Adrenal gland (tissue), 12 donors: ENCODE data around the gene RBFOX1. TPM values are rescaled to one million over a fixed set of nuclear protein-coding genes. Genes with fewer than 3 reads are reported as not detected.

Source experiments
- DNase-seq, 7 donors: peaks; one replicate each; pipeline ENCODE4 v3.0.0-alpha.2; 2019 to 2020
- H3K27ac ChIP-seq, 5 donors: fragments of 200-600 bp; sonication (generic) in 4 of 5; 1 replicate in 3 of 5; 2 replicates in 2 of 5; pipeline versions ENCODE4 v1.5.1 to v1.8.0; 2016 to 2020; ENCODE audit warnings: mild to moderate bottlenecking in 1 of 5
- H3K27me3 ChIP-seq: fragments of 200-600 bp; 2 replicates; pipeline ENCODE4 v1.8.0; 2021
- H3K36me3 ChIP-seq, 2 donors: fragments of 200-600 bp; replicated peaks in 1 of 2; 1 replicate in 1 of 2; 2 replicates in 1 of 2; pipeline versions ENCODE4 v1.5.1 to v1.8.0; 2018 to 2022
- H3K4me1 ChIP-seq, 2 donors: fragments of 200-600 bp; replicated peaks in 1 of 2; 1 replicate in 1 of 2; 2 replicates in 1 of 2; pipeline versions ENCODE4 v1.5.1 to v1.8.0; 2018 to 2021
- H3K4me3 ChIP-seq, 4 donors: fragments of 200-600 bp; sonication (generic) in 3 of 4; one replicate each; pipeline ENCODE4 v1.5.1; 2016 to 2018
- H3K9me3 ChIP-seq, 3 donors: fragments of 200-600 bp; sonication (generic) in 1 of 3; replicated peaks in 1 of 3; 1 replicate in 2 of 3; 2 replicates in 1 of 3; pipeline versions ENCODE4 v1.5.1 to v1.8.0; 2016 to 2021
- CTCF ChIP-seq, 6 experiments: fragments of 450-650 bp in 4 of 6; fragments of 200-600 bp in 2 of 6; sonication (generic) in 1 of 6; IDR thresholded peaks; 1 replicate in 5 of 6; 2 replicates in 1 of 6; pipeline versions ENCODE4 v1.5.1 to v1.8.0; 2016 to 2021; ENCODE audit warnings: antibody characterized with exemption in 6 of 6, mild to moderate bottlenecking in 2 of 6, moderate library complexity in 1 of 6
- POLR2A ChIP-seq, 2 donors: fragments of 450-650 bp; IDR thresholded peaks; one replicate each; pipeline ENCODE4 v1.6.1; 2017; ENCODE audit warnings: antibody characterized with exemption in 2 of 2, mild to moderate bottlenecking in 2 of 2, moderate library complexity in 1 of 2
- WGBS, 4 donors: extraction: QIAGEN DNeasy Blood & Tissue Kit in 2 of 4; methylation state at CpG; one replicate each; pipeline versions ENCODE4 v1.1.5 to v1.1.7; 2013 to 2017; 5-methylcytosine and 5-hydroxymethylcytosine counted together
- intact Hi-C, 2 donors: fragments of 100-400 bp; cut with DNase I; formaldehyde crosslinking; loops; one replicate each; pipeline versions ENCODE4 v1.14.1 to v1.15.0; 2022 to 2023
- polyA plus RNA-seq, 3 donors: library from polyadenylated mRNA; stranded (reverse); fragments of 200-250 nt in 2 of 3; fragments of 350-450 nt in 1 of 3; fragmentation: Illumina TruSeq in 1 of 3; extraction: RNeasy Lipid Tissue Mini Kit (QIAGEN cat#74804) in 1 of 3; gene quantifications; one replicate each; pipeline ENCODE4 v1.2.3, GENCODE V29; 2013 to 2014
- total RNA-seq, 9 donors: library from RNA; depleted of rRNA in 4 of 9; stranded (reverse); fragments of >200 nt in 4 of 9; fragments of 120-200 nt in 1 of 9; fragmentation: NEBNext Ultra II Directional in 1 of 9; extraction: Animal tissue kit (Norgen Biotek cat#: 25700) in 1 of 9; gene quantifications; one replicate each; pipeline versions ENCODE4 v1.1.0 to v1.2.4, GENCODE V29; 2013 to 2023
- donor health status: healthy with polysubstance abuse.
- donor health status: Bipolar disorder and iron deficiency.
- donor health status: DM: yes; HTN: yes; CAD: no.
- donor health status: DM: no; HTN: no; CAD: no.
- donor health status: DM: no; HTN: no; CAD: no.
- donor health status: DM: yes; HTN: yes; CAD: no.

Gene RBFOX1
- total and polyA plus RNA-seq, 12 donors = 0.19 to 6.3 (median 0.71) TPM; not detected in 4

- DNase-seq = no peak
- TF ChIP-seq CTCF (IDR thresholded peaks at IDR 0.05) (no peak), POLR2A (IDR thresholded peaks at IDR 0.05) (no peak)
- H3K4me3 ChIP-seq = no peak overlapping the region
- no peak overlapping the region for H3K27ac ChIP-seq
- H3K4me1 ChIP-seq = no peaks in the 10 kb centered on the region
- no peaks in the 10 kb centered on the region for H3K36me3 ChIP-seq
- H3K9me3 ChIP-seq = no peaks in the 10 kb centered on the region
- intact Hi-C loops = no loop called here
- H3K27me3 ChIP-seq = no peaks in the 10 kb centered on the region
- WGBS, 4 donors = 40 to 72% (median 53%) methylated on average over 3 to 5 of the region's 5 CpGs
Observed at GRCh38 chr16:7404217-7404616, 71.6 kb downstream of the RBFOX1 start.

GRCh38 chr16:7405166-7405565, 72.5 kb downstream of the RBFOX1 start:
- no peak overlapping the region for H3K27ac ChIP-seq
- WGBS, 4 donors = 38 to 40% (median 39%) methylated on average over 16 of the region's 16 CpGs
- H3K27me3 ChIP-seq = no peaks in the 10 kb centered on the region
- DNase-seq = peak in 5 of 7 donors; percentile 1 to 79 (median 23)
- H3K9me3 ChIP-seq = no peaks in the 10 kb centered on the region
- no peak overlapping the region for H3K4me3 ChIP-seq
- no peaks in the 10 kb centered on the region for H3K36me3 ChIP-seq
- intact Hi-C loops = no loop called here
- TF ChIP-seq CTCF (IDR thresholded peaks at IDR 0.05) (peak in 2 of 6 experiments; percentile 16 to 35), POLR2A (IDR thresholded peaks at IDR 0.05) (no peak)
- no peaks in the 10 kb centered on the region for H3K4me1 ChIP-seq

GRCh38 chr16:7408700-7409365, 76.2 kb downstream of the RBFOX1 start:
- Histone ChIP-seq H3K27ac (no peak overlapping the region), H3K4me3 (no peak overlapping the region), H3K4me1 (no peaks in the 10 kb centered on the region), H3K27me3 (no peaks in the 10 kb centered on the region), H3K36me3 (no peaks in the 10 kb centered on the region), H3K9me3 (no peaks in the 10 kb centered on the region)
- intact Hi-C loops = no loop called here
- WGBS, 4 donors = 40 to 67% (median 49%) methylated on average over 13 of the region's 13 CpGs
- DNase-seq = no peak
- TF ChIP-seq CTCF (IDR thresholded peaks at IDR 0.05) = no peak
- TF ChIP-seq POLR2A (IDR thresholded peaks at IDR 0.05) = no peak

GRCh38 chr16:7419441-7419840, 86.8 kb downstream of the RBFOX1 start:
- H3K27me3 ChIP-seq = no peaks in the 10 kb centered on the region
- no peak overlapping the region for H3K4me3 ChIP-seq
- no peak overlapping the region for H3K27ac ChIP-seq
- WGBS, 4 donors = 50 to 58% (median 52%) methylated on average over 9 of the region's 9 CpGs
- no peaks in the 10 kb centered on the region for H3K9me3 ChIP-seq
- intact Hi-C loops = loop anchor here in 1 of 2 donors (10.0 kb wide), 1 partner anchor 95 kb away; no protein-coding TSS in a partner anchor
- H3K4me1 ChIP-seq = no peaks in the 10 kb centered on the region
- no peak for TF ChIP-seq POLR2A (IDR thresholded peaks at IDR 0.05)
- TF ChIP-seq CTCF (IDR thresholded peaks at IDR 0.05) = no peak
- no peak for DNase-seq
- no peaks in the 10 kb centered on the region for H3K36me3 ChIP-seq
